Activated CD4-positive, alpha-beta T cell treated with anti-CD3 and anti-CD28 coated beads for 48 hours (primary cell): Measurements from ENCODE around the gene SMAD6.
"Not testable (repeated sequence)": the region's sequence is repeated elsewhere in the genome, so short reads cannot be mapped to it uniquely, and the experiment has no call there.

Source experiments
- DNase-seq: peaks from one replicate; pipeline ENCODE4 v3.0.0-alpha.2; 2020

The SMAD6 gene

DNA sequence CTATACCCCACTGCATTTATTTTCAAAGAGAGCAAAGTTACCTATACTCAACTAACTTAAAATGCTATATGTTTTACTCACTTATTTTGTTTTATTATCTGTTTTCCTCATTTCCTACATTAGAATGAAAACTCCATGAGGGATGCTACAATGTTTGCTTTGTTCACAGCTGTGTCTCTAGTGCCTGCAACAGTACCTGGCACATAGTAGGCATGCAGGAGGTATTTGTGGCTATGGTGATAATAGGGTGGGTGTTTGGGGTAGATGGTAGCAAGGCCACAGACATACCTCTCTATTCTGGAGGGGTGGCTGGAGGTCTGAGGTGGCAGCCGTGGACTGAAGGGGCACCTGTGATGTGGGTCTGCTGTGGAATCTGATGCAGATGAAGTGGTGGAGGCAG is 24.7 kb upstream of the SMAD6 start:
- DNase-seq, result no peak

DNA sequence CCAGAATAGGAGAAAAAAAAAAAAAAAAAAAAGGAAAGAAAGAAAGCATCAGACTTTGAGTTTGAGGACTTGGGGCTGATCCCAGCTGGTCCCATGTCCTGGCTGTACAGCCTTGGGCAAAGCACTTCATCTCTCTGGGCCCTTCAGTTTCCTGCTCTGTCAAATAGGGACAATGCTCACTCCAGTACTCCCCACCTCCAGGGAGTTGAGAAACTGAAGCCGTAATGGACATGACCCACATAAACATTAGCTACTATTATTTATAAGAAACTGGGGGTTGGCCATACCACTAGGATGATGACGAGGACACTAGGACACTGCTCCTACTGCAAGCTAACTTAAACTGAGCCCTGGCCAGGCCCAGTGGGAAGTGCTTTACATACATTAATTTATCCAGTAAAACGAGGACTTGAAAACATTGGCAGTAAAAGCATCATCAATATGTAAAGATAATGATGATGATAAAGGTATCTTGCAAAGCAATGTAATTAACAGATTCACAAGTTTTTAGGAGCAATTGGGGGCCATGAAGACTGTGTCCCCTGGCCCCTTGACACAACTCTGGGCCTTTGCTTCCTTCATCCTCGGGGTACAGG is 22.9 kb upstream of the SMAD6 start:
- DNase-seq, result no peak

DNA sequence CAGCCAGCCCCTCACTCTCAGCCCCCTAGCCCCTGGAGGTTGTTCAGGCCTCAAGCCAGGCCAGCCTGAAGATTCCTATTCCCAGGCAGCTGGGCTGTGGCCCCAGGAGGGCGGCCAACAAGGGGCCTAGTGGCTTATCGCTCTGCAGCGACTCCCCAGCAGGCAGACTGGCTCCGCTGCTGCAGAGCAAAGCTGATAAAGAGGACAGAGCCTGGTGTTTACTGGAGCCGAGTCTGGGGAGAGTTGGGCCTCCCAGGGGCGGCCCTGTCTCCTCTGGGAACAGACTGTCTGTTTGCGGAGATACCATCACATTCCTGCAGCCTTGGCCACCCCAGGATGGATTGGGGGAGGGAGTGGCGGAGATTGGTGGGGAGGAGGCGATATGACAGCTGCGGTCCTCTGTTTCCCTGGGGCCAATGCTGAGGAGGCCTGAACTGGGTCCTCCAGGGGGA is 22.4 kb upstream of the SMAD6 start:
- no peak for DNase-seq

DNA sequence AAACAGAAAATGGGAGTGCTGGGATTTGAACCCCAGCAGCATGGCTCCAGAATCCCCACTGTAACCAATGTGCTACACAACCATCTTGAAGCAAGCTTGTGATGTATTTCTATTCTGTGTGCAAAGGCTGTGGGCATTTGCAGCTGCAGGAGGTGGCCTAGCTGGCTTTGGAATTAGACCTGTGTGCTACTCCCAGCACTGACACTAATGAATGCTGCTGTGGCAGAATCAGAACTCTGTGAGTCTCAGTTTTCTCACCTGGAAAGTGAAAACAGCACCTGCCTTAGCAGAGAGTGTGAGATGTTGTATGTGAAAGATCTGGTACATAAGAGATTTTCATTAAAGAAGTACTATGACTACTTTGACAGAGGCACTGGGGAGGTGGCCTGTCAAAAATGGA is 21.5 kb upstream of the SMAD6 start:
- no peak for DNase-seq

DNA sequence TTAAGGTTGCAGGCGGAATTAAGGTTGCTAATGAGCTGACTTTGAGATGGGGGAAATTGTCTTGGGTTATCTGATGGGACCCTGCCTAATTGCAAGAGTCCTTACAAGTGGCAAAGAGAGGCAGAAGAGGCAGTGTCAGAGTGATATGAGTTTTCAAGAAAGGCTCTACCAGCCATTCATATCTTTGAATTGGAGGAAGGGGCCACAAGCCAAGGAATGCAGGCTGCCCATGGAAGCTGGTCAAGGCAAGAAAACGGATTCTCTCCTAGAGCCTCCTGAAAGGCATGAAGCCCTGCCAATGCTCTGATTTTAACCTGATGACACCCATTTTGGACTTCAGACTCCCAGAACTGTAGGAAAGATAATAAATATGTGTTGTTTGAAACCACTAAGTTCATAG is 20.6 kb upstream of the SMAD6 start:
- no peak for DNase-seq

DNA sequence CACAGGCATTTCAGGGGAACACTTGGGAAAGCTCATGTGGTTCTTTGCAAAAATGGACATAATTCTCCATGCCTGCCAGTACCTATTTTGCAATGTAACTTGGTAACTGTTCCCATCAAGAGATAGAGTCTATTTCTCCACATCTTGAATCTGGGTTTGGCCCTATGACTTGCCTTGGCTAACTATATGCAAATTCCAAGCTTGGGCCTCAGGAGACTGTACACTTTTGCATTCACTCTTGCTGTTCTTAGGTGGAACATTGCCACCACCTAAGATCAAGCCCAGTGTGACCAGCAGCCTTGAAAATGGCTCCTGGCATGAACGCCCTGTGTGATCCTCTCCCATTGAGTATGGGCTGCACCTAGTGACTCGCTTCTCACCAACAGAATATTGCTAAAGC is 19.8 kb upstream of the SMAD6 start:
- no peak for DNase-seq

DNA sequence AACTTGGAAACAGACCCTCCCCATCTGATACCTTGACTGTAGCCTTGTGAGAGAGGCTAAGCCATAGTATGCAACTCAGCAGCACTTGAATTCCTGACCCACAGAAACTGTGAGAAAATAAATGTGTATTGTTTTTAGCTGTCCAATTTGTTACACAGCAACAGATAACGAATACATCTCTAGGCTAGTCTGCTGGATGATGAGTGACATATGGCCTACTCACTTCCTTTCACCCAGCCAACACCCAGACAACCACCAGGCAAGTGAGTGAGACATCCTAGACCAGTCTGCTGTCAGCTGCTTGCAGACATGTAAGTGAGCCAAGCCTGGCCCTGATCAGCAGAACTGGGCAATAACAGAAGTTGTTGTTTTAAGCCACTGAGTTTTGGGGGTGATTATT is 19.2 kb upstream of the SMAD6 start:
- DNase-seq, result no peak

DNA sequence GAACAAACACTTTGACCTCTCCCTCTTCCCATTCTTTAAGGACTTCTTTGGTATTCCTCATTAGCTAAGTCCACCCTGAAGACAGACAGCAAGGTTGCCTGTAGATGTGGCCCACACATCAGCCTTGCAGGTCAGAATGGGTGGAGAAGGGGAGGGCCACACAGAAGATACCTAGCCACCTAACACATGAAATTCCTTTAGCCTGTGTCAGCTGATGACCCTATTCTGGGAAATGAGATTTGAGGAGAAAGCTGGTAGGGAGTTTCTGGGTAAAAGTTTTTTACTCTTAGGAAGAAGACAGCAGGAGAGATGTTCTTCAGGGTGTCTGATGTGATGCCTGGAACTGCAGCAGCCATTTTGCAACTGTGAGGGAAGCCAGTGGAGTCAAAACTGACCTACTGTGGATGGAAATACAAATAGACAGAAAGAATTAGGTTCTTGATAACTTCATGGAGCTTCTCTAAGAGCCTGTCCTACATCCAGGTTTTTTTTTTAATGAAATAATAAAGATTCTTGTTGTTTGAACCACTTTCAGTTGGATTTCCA is 17.8 kb upstream of the SMAD6 start:
- no peak for DNase-seq

DNA sequence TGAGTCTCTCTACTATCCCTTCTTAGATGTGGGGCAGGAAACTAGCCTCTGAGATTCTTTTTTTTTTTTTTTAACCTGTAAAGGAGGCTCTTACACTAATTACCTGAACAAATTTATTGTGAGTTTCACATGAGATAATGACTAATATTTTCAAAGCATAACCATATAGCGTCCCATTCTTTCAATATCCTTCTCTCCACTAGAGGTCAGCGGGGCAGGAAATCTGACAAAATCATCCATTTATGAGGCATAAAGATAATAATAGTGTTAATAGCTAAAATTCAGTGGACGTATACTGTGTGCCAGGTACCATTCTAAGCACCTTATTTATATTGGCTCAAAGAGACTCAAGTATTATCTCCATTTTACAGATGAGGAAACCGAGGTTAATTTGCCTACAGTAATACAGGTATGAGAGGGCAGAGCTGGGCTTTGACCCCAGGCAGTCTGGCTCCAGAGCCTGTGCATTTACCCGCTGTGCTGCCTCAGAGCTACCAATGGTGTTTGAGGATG is 16.3 kb upstream of the SMAD6 start:
- DNase-seq, result no peak

DNA sequence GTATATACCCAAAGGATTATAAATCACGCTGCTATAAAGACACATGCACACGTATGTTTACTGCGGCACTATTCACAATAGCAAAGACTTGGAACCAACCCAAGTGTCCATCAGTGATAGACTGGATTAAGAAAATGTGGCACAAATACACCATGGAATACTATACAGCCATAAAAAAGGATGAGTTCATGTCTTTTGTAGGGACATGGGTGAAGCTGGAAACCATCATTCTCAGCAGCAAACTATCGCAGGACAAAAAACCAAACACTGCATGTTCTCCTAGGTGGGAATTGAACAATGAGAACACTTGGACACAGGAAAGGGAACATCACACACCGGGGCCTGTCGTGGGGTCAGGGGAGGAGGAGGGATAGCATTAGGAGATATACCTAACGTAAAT is 11.1 kb upstream of the SMAD6 start:
- DNase-seq, result not testable (repeated sequence)

DNA sequence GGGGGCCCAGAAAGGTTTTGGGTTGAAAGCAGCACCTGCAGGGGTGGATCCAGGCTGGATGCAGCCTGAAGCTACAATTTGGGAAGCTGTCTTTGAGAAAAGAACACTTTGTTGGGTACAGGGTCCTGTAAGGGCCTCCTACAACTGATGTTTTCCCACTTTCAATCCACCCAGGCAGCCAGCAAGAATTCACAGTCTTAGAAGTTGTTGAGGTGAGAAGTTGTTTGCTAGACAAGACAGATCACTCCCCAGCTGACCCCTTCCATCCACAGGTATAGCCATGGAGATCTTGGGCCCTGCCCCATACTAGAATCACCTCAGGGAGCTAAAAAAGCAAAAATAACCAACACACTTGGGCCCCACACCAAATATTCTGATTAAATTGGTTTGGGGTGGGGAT is 10.3 kb upstream of the SMAD6 start:
- no peak for DNase-seq

DNA sequence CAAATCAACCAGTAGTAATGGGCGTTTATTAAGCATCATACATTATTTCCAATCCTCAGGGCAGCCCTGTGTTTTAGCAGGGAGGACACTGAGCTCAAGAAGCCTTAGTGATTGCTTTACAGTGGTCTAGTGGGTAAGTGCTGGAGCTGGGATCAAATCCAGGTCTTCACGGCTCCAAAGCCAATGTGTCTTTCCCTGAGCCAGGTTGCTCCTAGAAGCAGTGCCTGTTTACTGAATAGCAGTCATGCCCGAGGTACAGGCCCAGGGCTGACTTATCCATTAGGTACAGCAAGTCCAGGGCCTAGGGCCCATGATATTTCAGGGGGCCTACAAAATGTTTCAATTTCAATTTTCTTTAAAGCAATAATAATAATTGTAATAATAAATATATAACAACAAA is 9.6 kb upstream of the SMAD6 start:
- DNase-seq, result no peak

DNA sequence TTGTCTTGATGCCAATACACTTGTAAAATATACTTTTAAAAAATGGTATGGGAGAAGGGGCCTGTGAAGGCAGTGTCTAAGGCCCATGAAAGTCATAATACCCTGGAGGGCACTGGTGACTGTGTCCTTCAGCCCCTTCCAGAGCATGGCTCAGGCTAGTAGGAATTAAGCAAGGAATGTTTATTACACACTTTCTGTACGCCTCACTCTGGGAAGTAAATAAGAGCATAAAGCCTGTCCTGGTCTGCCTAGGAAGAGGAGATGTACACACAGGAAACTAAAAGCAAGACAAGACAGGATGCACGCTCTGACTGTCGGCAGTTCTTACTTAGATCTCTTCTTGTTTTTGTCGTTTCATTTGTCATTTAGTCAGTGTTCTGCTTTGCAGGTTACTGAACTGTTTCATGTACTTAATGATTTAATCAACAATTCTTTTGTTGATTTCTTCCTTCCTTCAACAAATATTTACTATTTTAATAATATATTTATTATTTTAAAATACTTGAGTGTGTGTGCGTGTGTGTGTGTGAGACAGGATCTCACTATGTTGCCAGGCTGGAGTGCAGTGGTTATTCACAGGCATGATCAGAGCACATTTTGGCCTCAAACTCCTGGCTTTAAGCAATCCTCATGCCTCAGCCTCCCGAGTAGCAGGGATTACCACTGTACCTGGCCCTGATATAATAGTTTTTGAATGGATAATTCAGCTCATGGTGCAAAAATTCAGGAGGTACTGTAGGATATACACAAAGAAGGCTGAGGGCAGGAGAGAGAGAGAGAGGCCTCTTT is 9.0 kb upstream of the SMAD6 start:
- peak; percentile 18 for DNase-seq

DNA sequence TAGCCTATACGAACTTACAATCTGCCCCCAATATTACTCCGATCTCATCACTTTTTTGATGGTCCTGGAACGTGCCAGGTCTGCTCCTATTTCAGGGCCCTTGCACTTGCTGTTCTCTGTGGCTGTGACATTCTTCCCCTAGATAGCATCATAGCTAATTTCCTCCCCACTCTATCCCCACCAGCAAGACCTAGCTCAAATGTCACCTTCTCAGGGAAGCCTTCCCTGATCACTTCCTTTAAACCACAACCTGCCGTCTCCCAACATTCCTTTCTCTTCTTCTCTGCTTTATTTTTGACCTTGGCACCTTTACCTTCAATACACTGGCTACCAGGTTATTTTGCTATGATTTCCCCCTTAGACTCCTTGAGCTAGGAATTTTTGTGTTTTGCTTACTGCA is 5.3 kb upstream of the SMAD6 start:
- no peak for DNase-seq

DNA sequence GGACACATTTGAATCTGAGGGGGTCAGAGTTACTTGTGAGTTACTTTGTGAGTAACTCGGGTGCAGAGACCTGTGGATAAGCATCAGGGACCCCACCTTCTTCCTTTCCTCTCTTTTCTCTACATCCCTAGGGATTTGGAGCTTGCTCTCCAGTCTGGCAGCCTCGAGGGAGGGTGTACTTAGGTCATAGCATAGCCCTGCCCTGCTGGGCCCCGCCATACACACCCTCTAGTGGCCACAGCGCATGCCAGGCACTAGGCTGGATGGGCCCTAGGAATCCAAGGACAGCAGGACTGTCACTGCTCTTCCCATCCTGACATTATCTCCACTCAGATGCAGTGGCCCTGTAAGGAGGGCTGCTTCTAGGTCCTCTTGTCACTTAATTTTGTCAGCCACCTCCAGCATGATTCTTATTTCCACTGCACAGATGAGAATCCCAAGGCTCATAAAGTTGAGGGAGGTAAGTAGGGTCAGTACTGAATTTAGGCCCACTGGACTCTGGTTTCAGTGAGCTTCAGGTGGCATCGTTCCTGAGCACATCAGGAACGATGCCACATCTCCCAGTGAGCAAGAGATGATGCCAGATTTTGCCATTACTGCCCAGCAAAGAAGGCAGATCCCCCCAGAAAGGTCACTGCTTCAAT is 3.6 kb upstream of the SMAD6 start:
- peak; percentile 33 for DNase-seq

DNA sequence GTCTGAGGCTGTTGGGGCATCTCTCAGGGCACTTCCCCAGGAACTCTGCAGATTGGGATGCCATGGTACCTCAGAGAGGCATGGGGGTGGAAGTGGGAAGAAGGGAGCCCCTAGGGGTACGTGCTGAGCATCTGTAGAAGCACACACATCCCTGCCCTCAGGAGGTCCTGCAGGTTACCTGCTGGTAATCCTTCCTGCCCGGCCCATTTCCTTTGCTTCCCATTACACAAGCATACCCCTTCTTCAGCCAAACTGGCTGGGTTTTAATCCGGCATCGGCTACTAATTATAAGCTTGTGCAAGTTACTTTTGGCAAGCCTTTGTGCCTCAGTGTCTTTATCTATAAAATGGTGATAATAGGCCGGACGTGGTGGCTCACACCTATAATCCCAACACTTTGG is 3.1 kb upstream of the SMAD6 start:
- DNase-seq, result no peak

DNA sequence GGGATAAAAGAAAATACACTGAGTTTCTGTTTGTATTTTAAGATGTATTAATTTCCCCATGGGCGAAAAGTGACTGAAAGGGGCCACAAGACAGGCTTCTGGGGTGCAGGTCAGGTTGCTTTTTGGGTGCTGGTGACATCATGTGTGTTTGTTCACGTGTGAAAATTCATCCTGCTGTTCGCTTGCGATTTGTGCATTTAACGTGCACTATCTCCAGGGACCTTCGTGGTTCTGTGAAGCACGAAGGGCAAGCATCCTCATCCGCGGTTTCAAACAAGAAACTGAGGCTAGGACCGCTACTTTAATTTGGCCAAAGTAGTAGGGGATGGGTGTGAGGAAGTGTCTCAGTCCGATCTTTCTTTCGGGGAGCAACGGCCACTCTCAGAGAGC is 1.6 kb upstream of the SMAD6 start:
- DNase-seq, result no peak

DNA sequence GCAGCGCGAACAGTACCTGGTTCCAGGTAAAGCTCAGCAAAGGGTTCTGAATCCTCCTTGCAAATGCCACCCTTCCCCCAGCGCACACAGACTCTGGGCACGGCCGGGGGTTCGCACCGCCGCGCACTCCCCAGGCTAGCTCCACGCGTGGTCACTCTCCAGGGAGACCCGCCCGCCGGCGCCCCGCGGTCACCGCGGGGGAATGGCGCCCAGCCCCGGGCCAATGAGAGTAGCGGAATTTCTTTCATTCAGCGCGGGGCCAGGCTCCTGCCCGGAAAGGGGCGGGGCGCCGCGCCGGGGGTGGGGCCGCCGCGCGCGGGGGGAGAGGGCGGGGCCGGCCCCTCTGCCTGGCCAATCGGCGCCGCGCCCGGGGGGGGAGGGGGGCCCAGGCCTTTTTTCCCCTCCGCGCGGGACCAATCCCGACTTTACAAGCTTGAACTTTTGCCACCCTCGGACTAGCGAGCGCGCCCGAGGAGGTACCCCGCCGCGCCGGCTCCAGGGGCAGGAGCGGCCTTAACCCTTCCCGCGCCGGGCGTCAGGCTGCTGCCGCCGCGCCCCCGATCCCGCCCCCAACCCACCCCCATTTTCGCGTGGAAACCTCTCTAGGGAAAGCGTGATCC is 1.1 kb upstream of the SMAD6 start:
- DNase-seq, result peak; percentile 89

DNA sequence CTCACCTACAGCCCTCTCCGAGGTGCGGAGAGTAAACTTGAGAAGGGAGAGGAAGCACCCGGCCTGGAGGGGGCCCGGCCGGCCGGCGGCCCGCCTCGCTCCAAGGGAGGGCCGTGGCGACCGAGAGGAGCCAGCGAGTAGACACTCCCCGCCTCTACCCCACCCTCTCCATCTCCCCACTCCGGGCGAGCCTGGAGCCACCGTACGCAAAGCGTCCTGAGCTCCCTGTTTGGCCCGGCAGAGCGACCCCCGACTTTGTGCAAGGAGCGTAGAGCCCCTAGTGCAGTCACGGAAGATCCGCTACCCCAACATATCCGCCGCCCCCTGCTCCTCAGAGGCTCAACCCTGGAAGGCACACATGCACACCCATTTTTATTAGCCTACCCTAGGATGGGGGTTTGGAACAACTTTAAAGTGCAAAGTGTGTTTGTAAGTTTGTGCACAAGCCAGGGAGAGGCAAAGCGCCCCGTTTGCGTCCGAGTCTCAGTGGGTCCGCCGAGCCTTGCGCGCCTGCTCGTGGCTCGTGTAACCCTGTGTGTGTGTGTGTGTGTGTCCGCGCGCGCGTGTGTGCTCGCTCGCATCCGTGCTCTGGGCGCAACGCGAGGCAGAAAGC is 508 bp upstream of the SMAD6 start:
- DNase-seq, result peak; percentile 34

DNA sequence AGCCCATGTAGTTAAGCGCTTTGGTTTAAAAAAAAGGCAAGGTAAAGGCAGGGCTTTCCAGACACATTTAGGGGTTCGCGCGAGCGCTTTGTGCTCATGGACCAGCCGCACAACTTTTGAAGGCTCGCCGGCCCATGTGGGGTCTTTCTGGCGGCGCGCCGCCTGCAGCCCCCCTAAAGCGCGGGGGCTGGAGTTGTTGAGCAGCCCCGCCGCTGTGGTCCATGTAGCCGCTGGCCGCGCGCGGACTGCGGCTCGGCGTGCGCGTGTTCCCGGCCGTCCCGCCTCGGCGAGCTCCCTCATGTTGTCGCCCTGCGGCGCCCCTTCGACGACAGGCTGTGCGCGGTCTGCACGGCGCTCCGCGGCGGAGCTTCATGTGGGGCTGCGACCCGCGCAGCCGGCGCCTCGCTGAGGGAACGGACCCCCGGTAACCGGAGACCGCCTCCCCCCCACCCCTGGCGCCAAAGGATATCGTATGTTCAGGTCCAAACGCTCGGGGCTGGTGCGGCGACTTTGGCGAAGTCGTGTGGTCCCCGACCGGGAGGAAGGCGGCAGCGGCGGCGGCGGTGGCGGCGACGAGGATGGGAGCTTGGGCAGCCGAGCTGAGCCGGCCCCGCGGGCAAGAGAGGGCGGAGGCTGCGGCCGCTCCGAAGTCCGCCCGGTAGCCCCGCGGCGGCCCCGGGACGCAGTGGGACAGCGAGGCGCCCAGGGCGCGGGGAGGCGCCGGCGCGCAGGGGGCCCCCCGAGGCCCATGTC is 927 bp downstream of the SMAD6 start:
- DNase-seq, result peak; percentile 22

DNA sequence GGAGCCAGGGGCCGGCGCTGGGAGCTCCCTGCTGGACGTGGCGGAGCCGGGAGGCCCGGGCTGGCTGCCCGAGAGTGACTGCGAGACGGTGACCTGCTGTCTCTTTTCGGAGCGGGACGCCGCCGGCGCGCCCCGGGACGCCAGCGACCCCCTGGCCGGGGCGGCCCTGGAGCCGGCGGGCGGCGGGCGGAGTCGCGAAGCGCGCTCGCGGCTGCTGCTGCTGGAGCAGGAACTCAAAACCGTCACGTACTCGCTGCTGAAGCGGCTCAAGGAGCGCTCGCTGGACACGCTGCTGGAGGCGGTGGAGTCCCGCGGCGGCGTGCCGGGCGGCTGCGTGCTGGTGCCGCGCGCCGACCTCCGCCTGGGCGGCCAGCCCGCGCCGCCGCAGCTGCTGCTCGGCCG is 1.5 kb downstream of the SMAD6 start:
- DNase-seq, result peak; percentile 17
